Limb (tissue), 2 donors: ENCODE data around the gene ZIC3.
"Not testable (repeated sequence)": the region's sequence is repeated elsewhere in the genome, so short reads cannot be mapped to it uniquely, and the experiment has no call there.

Experiments
- DNase-seq, 2 donors: peaks; one replicate each; pipeline ENCODE4 v3.0.0-alpha.2; 2016; ENCODE audit errors: extremely low spot score in 2 of 2

ZIC3 gene

DNA sequence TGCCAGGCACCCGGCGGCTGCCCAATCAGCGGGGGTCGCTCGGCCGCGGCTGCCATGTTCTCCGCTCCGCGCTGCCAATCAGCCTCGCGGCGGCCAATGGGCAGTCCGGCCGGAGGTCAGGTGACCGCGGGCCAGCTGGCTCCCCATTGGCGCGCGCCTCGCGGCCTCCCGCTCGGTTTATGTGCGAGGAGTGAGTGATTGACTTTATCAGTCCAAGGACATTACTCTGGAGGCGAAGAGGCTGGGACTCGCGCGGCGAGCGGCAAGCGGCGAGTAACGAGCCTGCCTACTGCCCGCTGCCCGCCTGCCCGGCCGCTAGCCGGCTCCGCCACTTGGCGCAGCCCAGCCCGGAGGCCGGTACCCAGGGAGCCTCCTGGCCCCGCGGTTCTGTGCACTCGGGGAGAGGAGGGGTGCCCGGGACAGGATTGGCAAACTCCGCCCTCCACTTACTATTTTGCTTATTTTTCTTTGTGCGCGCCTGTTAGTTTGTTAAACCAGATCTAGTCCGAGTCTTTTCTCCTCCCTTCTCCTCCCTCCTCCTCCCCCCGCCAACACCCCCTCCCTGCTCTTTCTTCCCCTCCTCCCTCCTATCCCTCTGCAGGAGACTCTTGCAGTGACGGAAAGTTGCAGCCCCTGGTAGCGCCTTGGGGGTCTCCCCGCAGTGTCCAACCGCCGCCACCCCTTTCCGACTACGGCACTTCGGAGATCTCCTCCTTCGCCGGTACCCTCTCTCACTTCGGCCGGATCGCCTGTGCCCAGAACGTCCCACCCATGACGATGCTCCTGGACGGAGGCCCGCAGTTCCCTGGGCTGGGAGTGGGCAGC is at the start of gene ZIC3:
ZIC3 (plus strand) TSS at position 207 of the 825 bp plus-strand sequence; CDS start at position 772, 565 bp downstream.
- peak; percentile 36 to 83 for DNase-seq

DNA sequence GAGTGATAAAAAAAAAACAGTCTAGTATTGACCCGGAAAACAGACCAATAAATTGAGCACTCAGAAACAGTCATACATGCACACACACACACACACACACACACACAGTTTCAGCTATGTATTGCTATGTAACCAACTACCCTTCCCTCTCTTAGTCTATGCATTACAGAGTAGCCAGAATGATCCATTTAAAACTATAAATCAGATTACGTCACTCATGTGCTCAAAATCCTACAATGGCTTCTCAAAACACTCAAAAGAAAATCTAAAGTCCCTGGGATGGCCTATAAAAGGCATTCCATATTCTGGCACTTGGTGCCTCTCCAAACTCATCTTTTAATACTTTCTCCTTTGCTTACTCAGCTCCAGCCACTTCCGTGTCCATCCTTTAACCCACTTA is 46.5 kb upstream of the ZIC3 start:
- DNase-seq = no peak

DNA sequence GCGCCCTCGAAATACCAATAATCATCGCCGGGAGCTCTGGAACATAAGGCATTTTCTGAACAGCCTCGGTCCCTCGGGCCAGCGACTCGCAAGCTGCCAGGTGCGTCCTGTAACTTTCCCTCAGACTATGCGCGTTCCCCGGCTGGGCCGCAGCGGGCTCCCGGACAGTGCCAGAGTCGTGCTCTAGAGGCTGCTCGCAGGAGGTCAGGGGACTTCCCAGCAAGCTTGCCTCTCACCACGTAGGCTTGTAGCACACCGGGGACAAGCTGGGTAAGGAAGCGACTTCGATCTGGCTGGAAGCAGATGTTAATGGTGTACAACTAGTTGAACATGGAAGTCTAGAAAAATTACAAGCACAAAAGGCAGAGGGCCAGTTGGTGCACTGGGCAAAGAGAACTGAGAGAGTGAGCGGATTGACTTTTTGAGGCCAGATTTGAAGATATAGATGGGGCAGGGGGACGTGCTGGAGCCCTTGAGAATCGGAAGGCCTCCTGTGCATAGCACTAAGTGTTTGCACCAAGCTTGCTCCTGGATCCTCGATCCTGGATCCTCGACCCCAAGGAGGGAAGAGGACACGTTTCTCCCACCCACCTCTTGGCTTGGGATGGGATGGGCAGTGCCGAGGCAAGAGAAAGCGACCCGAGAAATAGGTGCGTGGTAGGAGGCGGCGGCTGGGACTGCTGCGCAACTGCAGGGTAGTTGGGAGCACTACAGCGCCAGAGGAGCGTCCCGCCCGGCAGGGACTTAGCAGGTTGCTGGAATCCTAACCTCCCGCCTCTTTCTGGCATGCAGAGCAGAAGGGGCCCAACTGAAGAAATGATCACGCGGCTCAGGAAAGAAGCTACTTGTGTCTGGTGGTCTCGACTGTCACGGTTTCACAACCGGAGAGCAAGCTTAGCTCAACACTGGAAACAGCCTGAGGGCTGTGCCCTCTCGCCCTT is 19.9 kb upstream of the ZIC3 start:
- no peak for DNase-seq

DNA sequence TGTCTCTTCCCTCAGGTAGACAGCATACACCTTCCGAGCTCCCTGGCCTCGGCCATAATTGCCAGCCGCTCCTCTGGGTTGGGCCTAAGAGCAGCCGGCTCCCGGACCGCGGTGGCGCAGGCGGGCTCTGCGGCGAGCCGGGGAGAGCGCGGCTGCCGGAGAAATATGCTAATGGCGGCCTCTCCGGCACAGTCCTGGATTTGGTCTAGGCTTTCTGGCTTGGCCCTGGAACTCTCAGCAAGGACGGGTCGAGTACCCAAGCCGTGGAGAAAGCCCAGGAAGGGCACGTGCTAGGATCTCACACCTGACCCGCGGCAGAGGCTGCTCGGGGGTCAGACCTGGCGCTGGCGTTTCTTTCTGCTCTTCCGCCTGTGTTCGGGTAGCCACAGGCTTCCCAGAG is 18.6 kb upstream of the ZIC3 start:
- peak in 1 of 2 donors; percentile 38 for DNase-seq

DNA sequence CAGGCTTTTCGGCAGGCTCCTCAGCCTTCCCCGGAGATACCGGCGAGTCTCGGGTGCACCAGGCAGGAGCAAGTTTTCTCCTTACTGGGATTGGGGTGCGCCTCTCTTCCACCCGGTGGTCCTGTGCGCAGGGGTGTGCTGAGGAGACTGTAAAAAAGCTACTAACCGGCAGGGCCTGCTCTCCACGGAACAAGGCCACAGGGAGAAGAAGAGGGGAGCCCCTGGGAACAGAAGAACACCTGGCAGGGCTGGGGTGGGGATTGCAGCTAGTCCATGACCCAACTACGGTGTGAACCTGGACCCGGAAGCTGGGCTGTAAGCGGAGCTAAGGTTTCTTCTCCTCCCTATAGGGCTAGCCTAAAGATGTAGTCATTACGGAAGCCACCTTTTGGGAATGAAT is 17.7 kb upstream of the ZIC3 start:
- DNase-seq = no peak

DNA sequence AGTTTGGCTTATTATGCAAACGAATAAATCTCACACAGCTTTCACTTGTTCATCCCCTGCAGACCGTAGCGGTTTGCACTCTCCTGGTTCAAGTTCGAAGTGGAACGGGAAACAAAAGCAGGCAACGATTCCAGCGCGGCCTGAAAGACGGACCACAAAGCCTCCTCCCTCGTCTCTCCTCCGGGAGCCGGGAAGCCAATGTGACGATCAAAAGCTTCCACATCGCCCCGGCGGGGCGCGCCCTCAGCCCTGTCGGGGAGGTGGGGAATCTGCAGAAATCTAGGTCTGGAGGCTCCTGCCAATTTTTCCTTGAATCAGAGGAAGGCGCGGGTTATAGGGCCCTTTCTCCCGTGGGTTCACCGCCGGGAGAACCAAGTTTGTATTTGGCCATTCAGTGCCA is 16.9 kb upstream of the ZIC3 start:
- DNase-seq = peak in 1 of 2 donors; percentile 30

DNA sequence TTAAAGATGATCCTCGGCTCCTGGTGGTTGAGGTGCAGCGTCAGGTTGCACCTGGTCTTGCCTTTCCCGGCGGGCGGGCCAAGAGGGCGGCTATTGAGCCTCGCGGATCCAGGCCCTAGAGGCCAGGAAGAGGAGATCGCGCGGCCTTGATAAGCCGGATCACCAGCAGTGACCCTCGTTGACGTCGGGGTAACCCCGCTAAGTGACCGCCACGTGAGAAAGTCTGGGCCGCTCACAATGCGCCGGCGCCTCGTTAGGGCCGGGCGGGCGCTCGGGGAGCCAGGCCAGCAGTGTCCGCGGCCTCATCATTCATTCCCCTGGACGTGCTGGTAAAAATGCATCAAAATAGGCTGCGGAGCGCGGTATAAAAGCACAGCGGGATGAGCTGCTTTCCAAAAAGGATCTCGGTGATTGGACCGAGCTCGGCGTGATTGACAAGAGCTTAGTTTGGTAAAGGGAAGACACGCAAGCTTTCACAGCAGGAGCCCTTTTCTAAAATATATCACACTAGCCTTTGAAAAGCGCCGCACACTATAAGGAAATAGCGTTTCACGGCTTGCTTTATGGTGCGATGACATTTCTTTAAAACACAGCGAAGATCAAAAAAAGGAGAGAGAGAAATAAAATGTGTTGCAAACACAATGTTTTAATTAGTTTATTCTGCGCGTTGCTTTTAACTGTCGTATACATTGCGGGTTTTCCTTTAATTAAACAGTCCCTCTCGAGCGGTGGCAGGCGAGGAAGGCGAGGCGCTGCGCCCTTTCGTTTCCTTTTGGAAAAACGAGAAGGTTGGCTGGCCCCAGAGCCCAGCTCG is 15.9 kb upstream of the ZIC3 start:
- peak in 1 of 2 donors; percentile 27 for DNase-seq

DNA sequence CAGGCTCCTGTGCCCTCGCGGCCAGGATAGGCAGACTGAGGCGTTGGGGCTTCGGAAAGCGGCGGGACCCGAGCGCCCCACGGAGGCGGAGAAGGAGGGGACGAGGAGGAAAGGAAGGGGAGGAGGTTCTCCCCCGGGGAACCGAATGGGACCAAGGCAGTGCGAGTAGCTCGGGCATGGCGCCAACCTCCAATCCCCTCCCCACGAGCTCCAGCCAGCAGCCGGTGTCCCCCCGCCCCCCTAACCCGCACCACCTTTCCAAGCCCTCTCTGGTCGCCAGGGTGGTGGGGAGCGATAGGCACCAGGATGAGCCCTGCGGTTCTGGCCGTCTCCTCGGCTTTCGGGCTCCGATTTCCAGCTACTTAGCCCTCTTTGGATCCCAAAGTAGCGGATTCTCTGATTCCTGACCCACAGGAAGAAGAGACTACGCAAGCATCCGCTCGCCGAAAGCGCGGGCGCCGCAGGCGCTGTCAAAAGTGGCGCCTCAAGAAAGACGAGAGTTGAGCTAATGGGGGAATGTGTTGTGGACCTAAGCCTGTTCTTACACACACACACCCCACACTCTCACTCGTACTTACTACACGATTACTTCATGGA is 15.2 kb upstream of the ZIC3 start:
- peak in 1 of 2 donors; percentile 49 for DNase-seq

DNA sequence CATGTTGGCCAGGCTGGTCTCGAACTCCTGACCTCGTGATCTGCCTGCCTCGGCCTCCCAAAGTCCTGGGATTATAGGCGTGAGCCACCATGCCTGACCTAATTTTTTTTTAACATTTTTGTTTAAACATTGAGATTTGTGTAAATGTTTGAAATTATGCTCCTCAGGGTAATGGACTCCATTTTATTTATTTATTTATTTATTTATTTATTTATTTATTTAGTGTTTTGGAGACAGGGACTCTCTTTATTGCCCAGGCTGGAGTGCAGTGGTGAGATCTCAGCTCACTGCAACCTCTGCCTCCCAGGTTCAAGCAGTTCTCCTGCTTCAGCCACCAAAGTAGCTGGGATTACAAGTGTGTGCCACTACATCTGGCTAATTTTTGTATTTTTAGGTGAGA is 13.8 kb upstream of the ZIC3 start:
- DNase-seq = not testable (repeated sequence)

DNA sequence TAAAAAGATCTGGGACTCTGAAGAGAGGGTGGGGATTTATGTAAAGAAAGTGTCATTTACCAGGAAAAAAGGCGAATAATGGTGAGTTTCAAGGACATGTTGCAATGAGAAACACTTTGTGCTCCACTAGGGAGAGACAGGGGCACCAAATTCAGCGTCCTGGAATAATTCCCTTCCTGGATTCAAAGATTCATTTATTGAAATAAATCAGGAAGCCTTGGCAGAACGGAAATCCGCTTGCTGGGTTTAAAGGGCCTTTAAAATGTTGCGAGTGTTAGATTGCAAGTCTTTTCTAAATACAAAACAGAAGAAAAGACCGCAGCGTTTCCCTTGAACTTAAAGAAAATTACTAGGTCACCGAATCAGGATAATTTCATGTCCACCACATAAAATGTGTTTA is 3.8 kb upstream of the ZIC3 start:
- DNase-seq = no peak

DNA sequence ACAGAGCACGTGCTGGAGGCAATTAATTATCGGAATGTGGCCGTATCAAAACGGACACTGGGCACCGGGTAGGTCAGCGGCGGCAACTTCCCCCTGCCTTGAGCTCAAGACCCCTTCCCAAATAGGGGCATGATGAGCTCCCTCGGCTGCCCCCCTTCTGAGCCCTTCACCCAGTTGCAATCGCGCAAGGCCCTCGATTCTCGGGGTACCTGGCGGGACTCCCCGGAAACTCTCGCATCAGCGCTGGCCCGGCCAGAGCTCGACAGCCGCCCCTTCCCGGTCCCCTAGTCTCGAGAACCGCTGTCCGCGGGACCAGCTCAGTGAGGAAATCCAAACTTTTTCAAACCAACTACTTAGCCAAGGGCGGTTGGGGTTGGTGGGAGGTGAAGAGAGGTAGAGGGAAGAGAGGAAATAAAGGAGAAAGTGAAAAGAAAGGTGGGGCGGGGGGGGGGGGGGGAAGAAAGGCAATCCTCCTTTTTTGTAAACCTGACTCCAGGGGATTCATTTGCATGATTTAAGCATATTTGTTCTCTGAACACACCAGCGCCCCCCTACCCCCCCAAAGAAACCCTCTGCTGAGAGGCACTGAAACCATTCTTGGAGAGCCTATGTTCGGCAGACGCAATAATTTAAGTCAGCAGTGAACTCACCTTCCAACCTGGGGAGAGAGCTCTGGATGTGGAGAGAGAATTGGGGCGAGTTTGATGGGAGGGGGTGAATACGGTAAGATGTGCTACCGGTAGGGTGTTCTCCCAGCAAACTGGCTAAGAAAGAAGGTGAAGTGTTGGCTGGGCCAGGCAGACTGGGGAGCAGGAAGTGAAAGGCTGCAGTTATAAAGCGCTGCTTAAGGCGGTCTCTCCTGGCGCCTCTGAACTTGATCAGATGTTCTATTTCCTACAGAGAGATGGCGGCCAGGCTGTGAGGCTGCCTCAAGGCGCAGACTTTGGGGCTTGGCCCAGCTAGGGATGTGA is 2.0 kb upstream of the ZIC3 start:
- DNase-seq = peak in 1 of 2 donors; percentile 32

DNA sequence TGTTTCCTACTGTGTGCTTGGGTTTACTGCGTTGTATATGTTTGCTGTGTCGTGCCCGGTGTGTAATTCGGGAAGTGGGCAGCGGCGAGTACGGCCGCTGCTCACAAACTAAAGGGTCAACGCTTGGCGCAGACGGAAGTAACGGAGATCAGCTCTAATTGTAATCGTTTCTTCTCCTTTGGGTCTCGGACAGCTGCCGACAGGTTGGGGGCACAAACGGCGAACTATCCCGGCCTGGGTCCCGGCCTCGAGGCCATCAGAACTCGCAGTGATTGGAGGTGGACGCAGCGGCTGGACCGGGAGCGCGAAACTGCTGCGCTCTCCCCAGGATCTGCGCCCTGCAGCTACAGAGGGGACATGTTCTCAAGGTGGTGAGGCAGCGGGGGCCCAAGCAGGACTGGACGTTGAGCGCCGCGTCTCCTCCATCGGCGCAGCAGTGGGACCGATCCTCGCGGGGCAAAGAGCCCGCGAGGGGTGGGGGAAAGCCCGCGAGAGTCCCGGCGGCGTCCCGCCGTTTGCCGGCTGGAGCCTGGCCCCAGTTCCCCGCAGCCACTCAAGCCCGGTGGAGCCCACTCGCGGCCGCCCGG is 516 bp upstream of the ZIC3 start:
- DNase-seq = no peak

DNA sequence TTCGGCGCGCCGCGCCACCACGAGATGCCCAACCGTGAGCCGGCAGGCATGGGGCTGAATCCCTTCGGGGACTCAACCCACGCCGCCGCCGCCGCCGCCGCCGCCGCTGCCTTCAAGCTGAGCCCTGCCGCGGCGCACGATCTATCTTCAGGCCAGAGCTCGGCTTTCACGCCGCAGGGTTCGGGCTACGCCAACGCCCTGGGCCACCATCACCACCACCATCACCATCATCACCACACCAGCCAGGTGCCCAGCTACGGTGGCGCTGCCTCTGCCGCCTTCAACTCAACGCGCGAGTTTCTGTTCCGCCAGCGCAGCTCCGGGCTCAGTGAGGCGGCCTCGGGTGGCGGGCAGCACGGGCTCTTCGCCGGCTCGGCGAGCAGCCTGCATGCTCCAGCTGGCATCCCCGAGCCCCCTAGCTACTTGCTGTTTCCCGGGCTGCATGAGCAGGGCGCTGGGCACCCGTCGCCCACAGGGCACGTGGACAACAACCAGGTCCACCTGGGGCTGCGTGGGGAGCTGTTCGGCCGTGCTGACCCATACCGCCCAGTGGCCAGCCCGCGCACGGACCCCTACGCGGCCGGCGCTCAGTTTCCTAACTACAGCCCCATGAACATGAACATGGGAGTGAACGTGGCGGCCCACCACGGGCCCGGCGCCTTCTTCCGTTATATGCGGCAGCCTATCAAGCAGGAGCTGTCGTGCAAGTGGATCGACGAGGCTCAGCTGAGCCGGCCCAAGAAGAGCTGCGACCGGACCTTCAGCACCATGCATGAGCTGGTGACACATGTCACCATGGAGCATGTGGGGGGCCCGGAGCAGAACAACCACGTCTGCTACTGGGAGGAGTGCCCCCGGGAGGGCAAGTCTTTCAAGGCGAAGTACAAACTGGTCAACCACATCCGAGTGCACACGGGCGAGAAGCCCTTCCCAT is 1.1 kb downstream of the ZIC3 start:
- DNase-seq = peak in 1 of 2 donors; percentile 50

DNA sequence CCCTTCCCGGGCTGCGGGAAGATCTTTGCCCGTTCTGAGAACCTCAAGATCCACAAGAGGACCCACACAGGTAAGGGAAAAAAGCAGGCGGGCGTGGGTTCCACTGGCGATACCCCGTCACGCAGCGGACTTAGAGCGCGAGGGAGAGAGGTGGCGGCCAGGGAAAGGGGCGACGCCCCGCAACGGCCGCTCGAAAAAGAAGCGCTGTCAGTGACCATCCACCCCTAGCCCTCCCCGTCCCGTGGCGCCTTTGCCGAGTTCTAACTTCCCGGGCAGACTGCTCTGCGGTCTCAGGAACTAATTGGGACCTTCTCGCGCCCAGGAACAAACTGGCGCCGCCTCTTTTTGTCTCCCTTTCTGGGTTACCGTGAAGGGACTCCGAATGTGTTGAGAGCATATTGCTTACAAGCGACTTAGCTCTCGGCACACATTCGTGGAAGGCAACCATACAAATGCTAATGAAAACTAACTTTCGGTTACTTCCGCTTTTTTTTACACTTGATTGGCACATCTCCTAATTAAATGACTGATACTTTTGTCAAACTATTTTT is 1.8 kb downstream of the ZIC3 start:
- peak in 1 of 2 donors; percentile 36 for DNase-seq

DNA sequence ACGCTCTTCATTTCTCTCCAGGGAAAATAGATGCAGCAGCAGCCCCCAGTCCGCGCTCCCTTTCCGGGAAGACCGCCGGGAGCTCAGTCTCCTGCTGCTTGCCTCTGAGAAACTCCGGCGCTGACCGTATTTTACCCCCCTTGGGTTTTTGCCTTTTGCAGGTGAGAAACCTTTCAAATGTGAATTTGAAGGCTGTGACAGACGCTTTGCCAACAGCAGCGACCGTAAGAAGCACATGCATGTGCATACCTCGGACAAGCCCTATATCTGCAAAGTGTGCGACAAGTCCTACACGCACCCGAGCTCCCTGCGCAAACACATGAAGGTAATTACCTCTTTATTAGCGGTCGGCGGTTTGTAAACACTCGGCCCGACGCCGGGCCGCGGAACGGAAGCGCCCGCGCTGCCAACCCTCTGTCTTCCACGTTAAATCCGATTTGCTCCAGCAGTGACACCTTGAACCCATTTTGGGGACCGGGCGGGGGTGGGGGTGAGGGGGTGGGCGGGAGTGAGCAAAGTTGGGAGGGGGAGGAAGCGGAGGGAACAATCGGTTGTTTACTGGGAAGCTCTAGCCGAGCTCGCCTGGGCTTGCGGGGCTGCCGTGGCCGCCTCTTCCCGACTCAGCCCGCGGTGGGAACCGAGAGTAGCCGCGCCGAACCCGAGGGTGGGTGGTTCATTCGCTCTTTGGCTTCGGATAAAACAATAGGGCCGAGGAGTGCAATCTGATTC is 3.0 kb downstream of the ZIC3 start:
- peak in 1 of 2 donors; percentile 41 for DNase-seq

DNA sequence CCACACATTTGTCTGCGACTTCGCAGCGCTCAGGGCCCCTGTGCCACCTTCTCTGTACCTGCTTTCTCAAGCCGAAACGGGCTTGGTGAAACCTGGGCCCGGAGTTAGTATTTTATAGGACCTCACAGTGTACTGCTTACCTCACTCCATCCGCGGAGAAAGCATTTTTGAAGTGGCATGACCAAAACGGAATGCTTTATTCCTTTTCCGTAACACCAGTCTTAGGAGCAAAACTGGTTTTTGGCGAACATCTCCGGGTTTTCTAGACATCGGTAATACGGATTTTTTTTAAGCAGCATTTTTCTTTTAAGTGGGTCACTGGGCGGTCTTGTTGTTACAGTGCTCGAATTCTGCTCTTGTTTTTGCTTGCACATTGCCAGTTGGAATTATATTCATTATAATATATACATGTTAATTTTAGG is 3.6 kb downstream of the ZIC3 start:
- peak in 1 of 2 donors; percentile 50 for DNase-seq
